CD14-positive monocyte (primary cell): ENCODE data around the gene GK2. TPM values are rescaled to one million over a fixed set of nuclear protein-coding genes. Genes with fewer than 3 reads are reported as not detected.

Experiments
- DNase-seq, 3 donors: peaks; one replicate each; pipeline ENCODE4 v3.0.0-alpha.2; 2011 to 2022
- H2AFZ ChIP-seq: 2 replicates; pipeline ENCODE4 v1.6.0; 2012; ENCODE audit warnings: mild to moderate bottlenecking, low read depth, low read length, inconsistent platforms; ENCODE audit not compliant: insufficient read depth, poor library complexity, severe bottlenecking
- H3K27ac ChIP-seq, 2 donors: 1 replicate in 1 of 2; 2 replicates in 1 of 2; pipeline ENCODE4 v1.5.1; 2012 to 2013; ENCODE audit warnings: low read length in 2 of 2, control low read depth in 1 of 2, inconsistent platforms in 1 of 2, low read depth in 1 of 2, mild to moderate bottlenecking in 1 of 2
- H3K27me3 ChIP-seq, 2 donors: one replicate each; pipeline versions ENCODE4 v1.6.0 to v1.6.1; 2011 to 2013; ENCODE audit warnings: low read length in 2 of 2; ENCODE audit not compliant: control insufficient read depth in 2 of 2, insufficient read depth in 2 of 2
- H3K36me3 ChIP-seq, 2 donors: replicated peaks in 1 of 2; 1 replicate in 1 of 2; 2 replicates in 1 of 2; pipeline versions ENCODE4 v1.5.1 to v1.6.1; 2012 to 2013; ENCODE audit warnings: low read length in 2 of 2, control low read depth in 1 of 2, inconsistent platforms in 1 of 2, mild to moderate bottlenecking in 1 of 2; ENCODE audit not compliant: insufficient read depth in 2 of 2, control insufficient read depth in 1 of 2
- H3K4me1 ChIP-seq, 2 donors: 1 replicate in 1 of 2; 2 replicates in 1 of 2; pipeline versions ENCODE4 v1.5.1 to v1.6.1; 2012 to 2013; ENCODE audit warnings: low read length in 2 of 2, control low read depth in 1 of 2, inconsistent platforms in 1 of 2, mild to moderate bottlenecking in 1 of 2, moderate library complexity in 1 of 2; ENCODE audit not compliant: insufficient read depth in 2 of 2, control insufficient read depth in 1 of 2
- H3K4me2 ChIP-seq: replicated peaks from 2 replicates; pipeline ENCODE3; 2012; ENCODE audit warnings: low read length, moderate library complexity, mild to moderate bottlenecking; ENCODE audit not compliant: poor library complexity, severe bottlenecking; ENCODE audit errors: extremely low read depth
- H3K4me3 ChIP-seq, 3 experiments: fragments of 200-600 bp in 1 of 3; sonication (generic) in 1 of 3; replicated peaks in 1 of 3; 1 replicate in 2 of 3; 2 replicates in 1 of 3; pipeline ENCODE4 v1.5.1; 2011 to 2013; ENCODE audit warnings: low read length in 3 of 3, mild to moderate bottlenecking in 3 of 3, control low read depth in 2 of 3, low read depth in 2 of 3, inconsistent platforms in 1 of 3, moderate library complexity in 1 of 3
- H3K79me2 ChIP-seq: 2 replicates; pipeline ENCODE4 v1.6.0; 2012; ENCODE audit warnings: mild to moderate bottlenecking, control low read depth, inconsistent platforms, low read length, moderate library complexity; ENCODE audit not compliant: insufficient read depth
- H3K9ac ChIP-seq: 2 replicates; pipeline ENCODE4 v1.6.0; 2017; ENCODE audit warnings: low read length, mild to moderate bottlenecking; ENCODE audit not compliant: insufficient read depth, poor library complexity, severe bottlenecking
- H3K9me3 ChIP-seq, 2 donors: replicated peaks in 1 of 2; 1 replicate in 1 of 2; 2 replicates in 1 of 2; pipeline versions ENCODE4 v1.5.1 to v1.6.1; 2012 to 2013; ENCODE audit warnings: low read length in 2 of 2, control low read depth in 1 of 2; ENCODE audit not compliant: control insufficient read depth in 1 of 2, insufficient read depth in 1 of 2
- H4K20me1 ChIP-seq: 2 replicates; pipeline ENCODE4 v1.6.0; 2012; ENCODE audit warnings: mild to moderate bottlenecking, low read length, control low read depth, moderate library complexity; ENCODE audit not compliant: insufficient read depth
- H3K27ac Mint-ChIP-seq, 7 donors: one replicate each; pipeline ENCODE4 v1.8.0; 2020; ENCODE audit warnings: mild to moderate bottlenecking in 7 of 7, mixed read lengths in 7 of 7, moderate library complexity in 6 of 7, inconsistent platforms in 2 of 7
- H3K27me3 Mint-ChIP-seq, 3 donors: one replicate each; pipeline ENCODE4 v1.8.0; 2021 to 2022; ENCODE audit warnings: low read depth in 3 of 3, mild to moderate bottlenecking in 3 of 3, mixed read lengths in 3 of 3, moderate library complexity in 3 of 3, inconsistent platforms in 1 of 3
- H3K36me3 Mint-ChIP-seq, 2 donors: one replicate each; pipeline ENCODE4 v1.8.0; 2020; ENCODE audit warnings: mixed read lengths in 2 of 2, inconsistent platforms in 1 of 2, mild to moderate bottlenecking in 1 of 2
- H3K4me1 Mint-ChIP-seq: one replicate; pipeline ENCODE4 v1.8.0; 2020; ENCODE audit warnings: mild to moderate bottlenecking, mixed read lengths
- H3K4me3 Mint-ChIP-seq, 2 donors: one replicate each; pipeline ENCODE4 v1.8.0; 2020; ENCODE audit warnings: mild to moderate bottlenecking in 2 of 2, mixed read lengths in 2 of 2, moderate library complexity in 1 of 2
- H3K9me3 Mint-ChIP-seq, 7 donors: one replicate each; pipeline ENCODE4 v1.8.0; 2020 to 2022; ENCODE audit warnings: mixed read lengths in 7 of 7, mild to moderate bottlenecking in 6 of 7, moderate library complexity in 6 of 7, inconsistent platforms in 2 of 7
- WGBS: methylation state at CpG from one replicate; pipeline ENCODE4 v1.1.5; 2013; ENCODE audit warnings: missing lambda C conversion rate; ENCODE audit not compliant: insufficient coverage; 5-methylcytosine and 5-hydroxymethylcytosine counted together
- intact Hi-C, 2 donors: fragments of 100-400 bp; cut with micrococcal nuclease; formaldehyde crosslinking; loops; one replicate each; pipeline versions ENCODE4 v1.15.0 to v1.15.1; 2023
- polyA plus RNA-seq, 3 donors: library from polyadenylated mRNA; depleted of rRNA in 1 of 3; unstranded in 2 of 3; stranded (reverse) in 1 of 3; fragments of 300-500 nt in 2 of 3; fragments of >200 nt in 1 of 3; fragmentation: Illumina TruSeq in 2 of 3; gene quantifications; 1 replicate in 2 of 3; 2 replicates in 1 of 3; pipeline ENCODE4 v1.2.3, GENCODE V29; 2012 to 2021
- TF ChIP-seq, protein P1 (sequence below): fragments of 200-600 bp; IDR thresholded peaks from one replicate; pipeline ENCODE4 v1.8.0; 2022; ENCODE audit warnings: antibody characterized with exemption, mild to moderate bottlenecking

The GK2 gene
- polyA plus RNA-seq, 3 donors = not detected

DNA sequence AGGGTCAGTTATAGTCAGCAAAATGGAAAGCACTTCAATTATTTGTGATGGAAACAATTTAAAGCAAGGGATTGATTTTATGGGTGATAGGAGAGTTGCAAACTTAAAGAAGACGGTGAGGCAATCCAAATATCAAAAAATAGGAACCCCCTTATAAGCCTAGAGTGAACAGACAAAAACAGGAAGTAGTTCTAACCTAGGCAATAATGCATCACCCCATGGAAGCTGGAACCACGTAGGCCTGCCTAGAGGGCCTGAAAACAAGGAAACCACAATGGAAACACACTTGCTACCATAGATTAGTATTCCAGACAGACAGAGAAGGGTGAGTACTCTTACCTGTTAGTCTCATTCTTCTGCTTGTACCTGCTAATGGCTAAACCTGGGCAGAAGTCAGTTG is 13.5 kb upstream of the GK2 start:
- Histone ChIP-seq H3K27ac (no peak overlapping the region), H3K27me3 (no peaks in the 10 kb centered on the region), H2AFZ (no peak overlapping the region), H3K4me3 (no peak overlapping the region), H3K9ac (no peak overlapping the region), H3K79me2 (no peaks in the 10 kb centered on the region), H3K9me3 (peaks cover 0 to 3% of the 10 kb centered on the region in 2 donors), H3K36me3 (no peaks in the 10 kb centered on the region), H3K4me1 (no peaks in the 10 kb centered on the region), H3K4me2 (no peak overlapping the region), H4K20me1 (no peaks in the 10 kb centered on the region)
- intact Hi-C loops = no loop called here
- 0% methylated on average over 1 of the region's 2 CpGs for WGBS
- Mint-ChIP-seq H3K9me3 (peaks cover 0 to 15% (median 6%) of the 10 kb centered on the region in 7 donors), H3K27ac (no peak overlapping the region), H3K4me1 (no peaks in the 10 kb centered on the region), H3K4me3 (no peak overlapping the region), H3K27me3 (peaks cover 0 to 2% (median 0%) of the 10 kb centered on the region in 3 donors), H3K36me3 (no peaks in the 10 kb centered on the region)
- TF ChIP-seq, protein P1, sequence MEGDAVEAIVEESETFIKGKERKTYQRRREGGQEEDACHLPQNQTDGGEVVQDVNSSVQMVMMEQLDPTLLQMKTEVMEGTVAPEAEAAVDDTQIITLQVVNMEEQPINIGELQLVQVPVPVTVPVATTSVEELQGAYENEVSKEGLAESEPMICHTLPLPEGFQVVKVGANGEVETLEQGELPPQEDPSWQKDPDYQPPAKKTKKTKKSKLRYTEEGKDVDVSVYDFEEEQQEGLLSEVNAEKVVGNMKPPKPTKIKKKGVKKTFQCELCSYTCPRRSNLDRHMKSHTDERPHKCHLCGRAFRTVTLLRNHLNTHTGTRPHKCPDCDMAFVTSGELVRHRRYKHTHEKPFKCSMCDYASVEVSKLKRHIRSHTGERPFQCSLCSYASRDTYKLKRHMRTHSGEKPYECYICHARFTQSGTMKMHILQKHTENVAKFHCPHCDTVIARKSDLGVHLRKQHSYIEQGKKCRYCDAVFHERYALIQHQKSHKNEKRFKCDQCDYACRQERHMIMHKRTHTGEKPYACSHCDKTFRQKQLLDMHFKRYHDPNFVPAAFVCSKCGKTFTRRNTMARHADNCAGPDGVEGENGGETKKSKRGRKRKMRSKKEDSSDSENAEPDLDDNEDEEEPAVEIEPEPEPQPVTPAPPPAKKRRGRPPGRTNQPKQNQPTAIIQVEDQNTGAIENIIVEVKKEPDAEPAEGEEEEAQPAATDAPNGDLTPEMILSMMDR = no peak
- no peak for DNase-seq

DNA sequence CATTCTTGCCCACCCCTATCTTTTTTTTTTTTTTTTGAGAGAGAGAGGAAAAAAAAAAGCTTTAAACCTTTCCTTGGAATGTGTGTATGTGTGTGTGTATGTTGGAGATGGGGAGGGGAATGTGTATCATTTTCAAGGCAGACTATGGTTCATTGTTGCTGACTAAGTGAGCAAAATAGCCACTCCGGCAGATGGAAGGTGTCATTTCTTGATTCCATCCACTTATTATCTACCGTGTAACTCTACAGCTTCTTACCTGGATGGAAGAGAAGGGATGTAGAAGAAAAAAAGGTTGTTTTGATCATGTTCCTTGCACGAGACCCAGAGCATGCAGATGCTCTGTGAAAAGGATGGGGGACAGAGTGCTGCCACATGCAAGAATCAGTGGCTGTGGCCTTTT is 5.9 kb upstream of the GK2 start:
- Histone ChIP-seq H3K4me2 (no peak overlapping the region), H2AFZ (no peak overlapping the region), H3K79me2 (no peaks in the 10 kb centered on the region), H3K27ac (no peak overlapping the region), H3K27me3 (no peaks in the 10 kb centered on the region), H3K4me3 (no peak overlapping the region), H3K9ac (no peak overlapping the region), H3K9me3 (no peaks in the 10 kb centered on the region), H3K36me3 (no peaks in the 10 kb centered on the region), H3K4me1 (no peaks in the 10 kb centered on the region), H4K20me1 (no peaks in the 10 kb centered on the region)
- Mint-ChIP-seq H3K36me3 (no peaks in the 10 kb centered on the region), H3K9me3 (peaks cover 0 to 2% (median 0%) of the 10 kb centered on the region in 7 donors), H3K4me1 (no peaks in the 10 kb centered on the region), H3K4me3 (no peak overlapping the region), H3K27ac (no peak overlapping the region), H3K27me3 (no peaks in the 10 kb centered on the region)
- intact Hi-C loops = no loop called here
- 100% methylated on average over 1 of the region's 3 CpGs for WGBS
- no peak for DNase-seq
- TF ChIP-seq, protein P1 = no peak
